Small intestine (tissue), 7 donors: Measurements from ENCODE around the gene MBD5. TPM values are rescaled to one million over a fixed set of nuclear protein-coding genes. Genes with fewer than 3 reads are reported as not detected.

Source experiments
- DNase-seq, 2 donors: peaks; one replicate each; pipeline versions ENCODE4 v3.0.0 to v3.0.0-alpha.2; 2013
- FAIRE-seq: peaks from 2 replicates; lab custom pipeline; 2012; peaks lifted over from hg19 to GRCh38; lab: Jason Lieb, UNC
- H3K27ac ChIP-seq, 3 donors: one replicate each; pipeline ENCODE4 v1.5.1; 2013; ENCODE audit warnings: low read length in 2 of 3, mild to moderate bottlenecking in 2 of 3, control low read depth in 1 of 3, inconsistent platforms in 1 of 3, low read depth in 1 of 3, moderate library complexity in 1 of 3
- H3K27me3 ChIP-seq, 3 donors: one replicate each; pipeline ENCODE4 v1.6.1; 2013; ENCODE audit warnings: low read length in 3 of 3, inconsistent platforms in 1 of 3; ENCODE audit not compliant: control insufficient read depth in 3 of 3, insufficient read depth in 3 of 3
- H3K36me3 ChIP-seq, 3 donors: one replicate each; pipeline ENCODE4 v1.6.1; 2013; ENCODE audit warnings: low read length in 3 of 3, inconsistent platforms in 1 of 3, low read depth in 1 of 3, mild to moderate bottlenecking in 1 of 3, moderate library complexity in 1 of 3; ENCODE audit not compliant: control insufficient read depth in 3 of 3, insufficient read depth in 2 of 3
- H3K4me1 ChIP-seq, 3 donors: one replicate each; pipeline ENCODE4 v1.6.1; 2013; ENCODE audit warnings: low read length in 2 of 3, inconsistent platforms in 1 of 3, low read depth in 1 of 3, mild to moderate bottlenecking in 1 of 3, moderate library complexity in 1 of 3; ENCODE audit not compliant: control insufficient read depth in 3 of 3, insufficient read depth in 2 of 3
- H3K4me3 ChIP-seq, 3 donors: one replicate each; pipeline ENCODE4 v1.5.1; 2013; ENCODE audit warnings: low read length in 3 of 3, control low read depth in 1 of 3, inconsistent platforms in 1 of 3, low read depth in 1 of 3, mild to moderate bottlenecking in 1 of 3, moderate library complexity in 1 of 3
- H3K9me3 ChIP-seq, 2 donors: one replicate each; pipeline ENCODE4 v1.6.1; 2013; ENCODE audit warnings: low read depth in 1 of 2, low read length in 1 of 2; ENCODE audit not compliant: control insufficient read depth in 2 of 2, insufficient read depth in 1 of 2
- WGBS, 3 donors: extraction: QIAGEN DNeasy Blood & Tissue Kit; methylation state at CpG; one replicate each; pipeline ENCODE4 v1.1.7; 2013; 5-methylcytosine and 5-hydroxymethylcytosine counted together
- polyA plus RNA-seq, 4 donors: library from polyadenylated mRNA; stranded (reverse) in 3 of 4; unstranded in 1 of 4; fragments of 200-250 nt in 3 of 4; fragments of 120-200 nt in 1 of 4; gene quantifications; one replicate each; pipeline versions ENCODE4 v1.2.1 to v1.2.3, GENCODE V29; 2013
- donor health status: healthy with polysubstance abuse.
- donor health status: control.
- donor health status: control.
- donor health status: Bipolar disorder and iron deficiency.
- donor health status: healthy.

The MBD5 gene
- polyA plus RNA-seq, 4 donors, result 2.7 to 19.2 (median 4.7) TPM

DNA sequence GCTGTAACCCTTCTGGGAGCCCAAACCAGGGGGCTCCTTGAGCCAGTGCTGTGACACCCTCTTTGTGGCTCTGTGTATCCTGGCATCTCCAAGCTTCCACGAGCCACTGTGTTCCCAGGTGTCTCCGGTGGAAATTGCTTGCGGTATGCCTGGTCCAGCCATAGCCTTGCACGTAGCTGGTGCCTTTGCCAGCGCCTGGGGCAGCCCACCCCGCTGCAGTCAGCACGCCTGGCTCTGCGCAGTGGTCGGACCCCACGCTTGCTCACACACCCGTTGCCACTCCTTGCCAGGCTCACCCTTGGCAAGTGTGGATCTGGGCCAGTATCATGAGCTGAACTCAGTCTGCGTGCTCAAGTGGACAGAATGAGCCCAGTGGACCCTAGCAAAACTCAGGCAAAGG is 152.3 kb downstream of the MBD5 start:
- H3K36me3 ChIP-seq, result peaks cover 0 to 9% (median 0%) of the 10 kb centered on the region in 3 donors
- WGBS, 3 donors, result 98% methylated on average over 12 of the region's 12 CpGs
- no peak for FAIRE-seq

DNA sequence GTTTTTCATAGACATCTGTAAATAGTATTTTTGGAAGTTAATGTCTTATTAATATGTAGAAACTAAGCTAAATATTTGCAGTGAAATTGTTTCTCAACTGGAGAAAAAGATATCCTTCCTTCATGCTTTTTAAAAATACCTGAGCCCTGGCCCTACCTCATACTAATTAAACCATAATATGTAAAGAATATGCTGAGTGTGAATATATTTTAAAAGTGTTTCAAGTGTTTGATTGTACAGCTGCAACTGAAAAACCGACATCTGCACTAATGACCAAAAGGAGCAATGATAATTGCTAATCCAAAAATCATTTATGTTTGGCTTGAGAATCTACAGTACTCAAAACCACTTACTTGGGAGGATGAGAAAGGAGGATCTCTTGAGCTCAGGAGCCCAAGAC is 156.7 kb downstream of the MBD5 start:
- 72 to 82% (median 73%) methylated on average over 1 of the region's 1 CpG for WGBS, 3 donors
- Histone ChIP-seq H3K9me3 (peaks cover 0 to 2% of the 10 kb centered on the region in 2 donors), H3K4me1 (no peaks in the 10 kb centered on the region), H3K27me3 (no peaks in the 10 kb centered on the region), H3K27ac (no peak overlapping the region), H3K36me3 (peaks cover 0 to 12% (median 0%) of the 10 kb centered on the region in 3 donors), H3K4me3 (no peak overlapping the region)
- FAIRE-seq, result no peak
- DNase-seq, result no peak

More for the DNA sequence above, 152.3 kb downstream of the MBD5 start:
- Histone ChIP-seq H3K4me3 (no peak overlapping the region), H3K27me3 (no peaks in the 10 kb centered on the region), H3K4me1 (no peaks in the 10 kb centered on the region), H3K27ac (no peak overlapping the region), H3K9me3 (peaks cover 0 to 11% of the 10 kb centered on the region in 2 donors)
- no peak for DNase-seq

DNA sequence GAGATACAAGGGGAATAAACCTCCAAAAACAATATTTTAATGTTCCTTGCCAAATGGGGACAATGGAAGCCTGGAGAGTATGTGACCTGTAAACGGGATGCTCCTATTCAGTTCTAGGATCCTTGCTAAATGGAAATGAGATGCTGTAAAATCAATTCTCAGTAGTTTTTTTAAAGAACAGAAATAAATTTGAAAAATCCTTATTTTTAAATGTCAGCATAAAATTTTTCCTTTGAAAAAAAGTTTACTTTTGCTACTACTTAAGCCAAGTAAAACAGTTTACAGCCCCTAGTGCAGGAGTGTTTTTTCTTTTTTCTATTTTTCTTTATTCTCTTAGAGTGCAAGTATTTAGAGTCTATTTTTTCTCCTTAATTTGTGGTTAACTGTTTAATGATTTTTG is 158.8 kb downstream of the MBD5 start:
- DNase-seq, result no peak
- Histone ChIP-seq H3K36me3 (peaks cover 0 to 7% (median 0%) of the 10 kb centered on the region in 3 donors), H3K4me3 (no peak overlapping the region), H3K27ac (no peak overlapping the region), H3K9me3 (no peaks in the 10 kb centered on the region), H3K27me3 (no peaks in the 10 kb centered on the region), H3K4me1 (no peaks in the 10 kb centered on the region)
- 91 to 95% (median 95%) methylated on average over 1 of the region's 1 CpG for WGBS, 3 donors
- no peak for FAIRE-seq

DNA sequence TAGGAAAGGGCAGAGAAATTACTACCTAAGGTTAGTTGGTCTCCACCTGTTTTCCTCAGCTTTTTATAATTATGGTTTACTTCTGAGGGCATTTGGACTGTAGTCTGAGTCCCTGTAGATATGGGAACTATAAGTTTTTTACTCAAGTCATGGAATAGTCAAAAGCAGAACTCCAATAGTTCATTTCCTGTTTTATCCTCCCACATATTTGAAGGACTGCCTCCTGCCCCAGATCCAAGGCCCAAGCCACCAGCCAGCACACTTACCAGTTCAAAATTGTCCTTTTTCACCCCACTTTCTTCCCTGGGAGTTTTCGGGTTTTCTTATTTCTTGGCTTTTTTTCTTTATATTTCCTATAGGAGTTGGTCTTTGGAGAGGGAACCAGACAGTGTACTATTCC is 164.1 kb downstream of the MBD5 start:
- Histone ChIP-seq H3K4me1 (no peaks in the 10 kb centered on the region), H3K27me3 (no peaks in the 10 kb centered on the region), H3K4me3 (no peak overlapping the region), H3K36me3 (peaks cover 0 to 6% (median 0%) of the 10 kb centered on the region in 3 donors), H3K9me3 (peaks cover 0 to 5% of the 10 kb centered on the region in 2 donors), H3K27ac (no peak overlapping the region)
- DNase-seq, result no peak
- WGBS, 3 donors, result 97 to 100% (median 100%) methylated on average over 1 of the region's 1 CpG
- no peak for FAIRE-seq

DNA sequence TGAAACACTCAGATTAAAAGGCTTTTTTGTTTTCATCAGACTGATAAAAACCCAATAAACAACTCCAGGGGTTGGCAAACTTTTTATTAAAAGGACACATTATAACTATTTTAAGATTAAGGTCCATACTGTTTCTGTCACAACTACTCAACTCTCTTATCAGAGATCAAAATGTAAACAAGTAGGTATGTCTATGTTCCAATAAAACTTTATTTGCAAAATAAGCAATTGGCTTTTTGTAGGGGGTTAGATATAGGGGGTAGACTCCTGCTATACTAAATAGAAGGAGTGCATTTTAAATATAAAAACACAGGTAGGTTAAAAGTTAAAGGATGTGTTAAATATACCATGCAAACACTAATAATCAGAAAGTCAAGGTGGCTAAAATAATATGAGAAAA is 174.0 kb downstream of the MBD5 start:
- Histone ChIP-seq H3K36me3 (no peaks in the 10 kb centered on the region), H3K4me1 (no peaks in the 10 kb centered on the region), H3K27me3 (no peaks in the 10 kb centered on the region), H3K4me3 (no peak overlapping the region), H3K9me3 (no peaks in the 10 kb centered on the region), H3K27ac (no peak overlapping the region)
- no peak for FAIRE-seq
- no peak for DNase-seq

DNA sequence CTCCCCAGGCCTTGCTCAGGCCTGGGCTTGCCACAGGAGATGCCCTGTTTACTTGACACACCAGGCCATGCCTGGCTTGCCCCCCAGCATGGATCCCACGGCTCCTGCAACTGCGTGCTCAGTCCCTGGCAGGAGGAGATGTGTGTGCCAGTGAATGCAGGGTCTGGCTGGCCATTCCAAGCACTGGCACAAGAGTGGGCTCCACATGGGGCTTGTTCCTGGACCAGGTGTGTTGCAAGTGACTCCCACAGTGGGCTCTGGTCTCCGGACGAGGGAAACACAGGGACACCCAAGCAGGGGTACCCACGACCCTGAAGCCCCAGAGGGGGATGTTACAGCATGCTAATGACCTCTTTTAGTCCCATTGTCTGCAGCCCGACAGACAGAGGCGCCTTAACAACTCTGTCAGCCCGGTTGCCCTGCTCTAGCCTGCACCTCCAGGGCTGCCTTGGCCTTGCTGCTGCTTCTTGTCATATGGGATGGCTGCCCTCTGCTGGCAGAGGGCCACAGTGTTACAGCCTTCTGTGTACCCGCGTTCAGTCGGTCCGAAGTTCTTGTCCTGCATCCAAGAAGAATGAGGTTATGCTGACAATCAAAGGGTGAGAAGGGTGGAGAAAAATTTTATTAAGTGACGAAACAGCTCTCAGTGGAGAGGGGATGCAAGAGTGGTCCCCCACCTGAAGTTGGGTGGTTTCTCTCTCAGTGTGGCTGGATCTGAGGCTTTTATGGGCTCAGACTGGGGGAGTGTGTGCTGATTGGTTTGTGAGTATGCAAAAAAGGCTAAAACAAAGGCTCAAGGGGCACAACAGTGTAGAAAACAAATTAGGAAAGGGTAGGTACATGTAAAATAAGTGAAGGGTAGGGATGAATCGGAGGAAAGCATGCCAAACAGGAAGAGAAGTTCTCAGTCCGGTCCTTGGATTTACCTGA is 180.4 kb downstream of the MBD5 start:
- Histone ChIP-seq H3K4me3 (no peak overlapping the region), H3K36me3 (peaks cover 0 to 9% (median 0%) of the 10 kb centered on the region in 3 donors), H3K4me1 (no peaks in the 10 kb centered on the region), H3K27me3 (no peaks in the 10 kb centered on the region), H3K27ac (no peak overlapping the region), H3K9me3 (peaks cover 0 to 12% of the 10 kb centered on the region in 2 donors)
- WGBS, 3 donors, result 93 to 96% (median 94%) methylated on average over 15 of the region's 15 CpGs
- no peak for FAIRE-seq
- DNase-seq, result peak; percentile 14 to 59

DNA sequence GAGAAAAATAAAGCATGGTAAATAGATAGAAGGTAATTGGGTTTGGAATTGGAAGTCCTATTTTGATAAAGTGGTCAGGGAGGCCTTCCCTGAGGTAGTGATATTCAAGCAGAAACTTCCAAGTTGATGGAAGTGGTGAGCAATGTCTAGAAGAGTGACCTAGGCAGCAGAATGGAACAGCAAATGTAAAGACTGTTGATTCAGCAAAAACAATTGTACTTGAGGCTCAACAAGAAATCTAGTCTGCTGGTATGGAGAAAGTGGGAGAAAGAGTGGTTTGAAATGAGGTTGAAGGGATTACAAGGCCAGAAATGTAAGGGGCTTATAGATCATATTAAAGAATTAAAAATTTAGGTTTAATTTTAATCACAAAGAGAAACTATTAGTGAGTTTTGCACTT is 181.3 kb downstream of the MBD5 start:
- peaks cover 0 to 12% of the 10 kb centered on the region in 2 donors for H3K9me3 ChIP-seq
- FAIRE-seq (no peak), DNase-seq (no peak)
- no peak overlapping the region for H3K27ac ChIP-seq
- no peak overlapping the region for H3K4me3 ChIP-seq
- H3K27me3 ChIP-seq, result no peaks in the 10 kb centered on the region
- peaks cover 0 to 9% (median 0%) of the 10 kb centered on the region in 3 donors for H3K36me3 ChIP-seq
- H3K4me1 ChIP-seq, result peaks cover 0 to 3% (median 0%) of the 10 kb centered on the region in 3 donors

DNA sequence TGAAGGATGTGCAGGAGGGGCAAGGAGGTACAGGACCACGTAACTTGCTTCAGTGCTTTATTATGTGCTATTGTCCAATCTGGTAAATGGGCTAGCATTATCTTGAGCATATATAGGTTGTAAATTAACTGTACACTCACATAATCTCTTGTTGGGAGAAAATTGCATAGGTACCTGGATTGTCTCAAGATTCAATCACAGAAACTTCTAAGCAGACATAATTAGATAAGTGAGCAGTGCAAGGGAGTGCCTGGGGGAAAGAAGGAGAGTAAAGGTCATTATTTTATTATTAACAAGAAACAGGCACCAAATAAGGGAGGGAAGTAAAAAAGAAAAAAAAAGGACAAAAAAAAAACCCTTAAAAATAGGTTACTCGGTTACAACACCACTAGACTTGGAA is 186.2 kb downstream of the MBD5 start:
- no peak overlapping the region for H3K4me3 ChIP-seq
- peak in 1 of 2 donors; percentile 15 for DNase-seq
- no peaks in the 10 kb centered on the region for H3K27me3 ChIP-seq
- WGBS, 3 donors, result 54 to 70% (median 64%) methylated on average over 2 of the region's 2 CpGs
- peaks cover 0 to 3% (median 0%) of the 10 kb centered on the region in 3 donors for H3K4me1 ChIP-seq
- H3K36me3 ChIP-seq, result peaks cover 0 to 6% (median 0%) of the 10 kb centered on the region in 3 donors
- no peak overlapping the region for H3K27ac ChIP-seq
- no peaks in the 10 kb centered on the region for H3K9me3 ChIP-seq
- FAIRE-seq, result no peak
